Dedifferentiated amniotic fluid mesenchymal stem cell (primary cell): ENCODE results near the gene PTEN.
A peak's percentile ranks its signal among the peaks of the same experiment; 100 is the strongest.
"Not testable (repeated sequence)": the region's sequence is repeated elsewhere in the genome, so short reads cannot be mapped to it uniquely, and the experiment has no call there.

ENCODE experiments used
- DNase-seq: peaks from one replicate; pipeline ENCODE4 v3.0.0-alpha.2; 2016; ENCODE audit errors: extremely low spot score

Gene PTEN

GRCh38 chr10:87845624-87845998 lies 17.8 kb upstream of the PTEN start:
- DNase-seq, result no peak

- no peak for DNase-seq
These were observed 17.4 kb upstream of the PTEN start for GRCh38 chr10:87846023-87846422.

- DNase-seq, result not testable (repeated sequence)
These were observed 16.7 kb upstream of the PTEN start for GRCh38 chr10:87846711-87847110.

GRCh38 chr10:87847550-87847949 lies 15.9 kb upstream of the PTEN start:
- DNase-seq, result no peak

GRCh38 chr10:87849001-87849400 lies 14.4 kb upstream of the PTEN start:
- DNase-seq, result no peak

- DNase-seq, result peak; percentile 58
These were observed 12.7 kb upstream of the PTEN start for GRCh38 chr10:87850742-87851205.

- no peak for DNase-seq
These were observed 11.3 kb upstream of the PTEN start for GRCh38 chr10:87852089-87852488.

GRCh38 chr10:87855247-87855646 lies 8.2 kb upstream of the PTEN start:
- DNase-seq, result not testable (repeated sequence)

- DNase-seq, result not testable (repeated sequence)
These were observed 7.8 kb upstream of the PTEN start for GRCh38 chr10:87855665-87856064.

- DNase-seq, result peak; percentile 74
These were observed 3.1 kb upstream of the PTEN start for GRCh38 chr10:87860156-87860795.

GRCh38 chr10:87860816-87861403 lies 2.5 kb upstream of the PTEN start:
- no peak for DNase-seq

GRCh38 chr10:87861566-87861952 lies 1.9 kb upstream of the PTEN start:
- peak; percentile 45 for DNase-seq

- peak; percentile 92 for DNase-seq
These were observed 1.3 kb upstream of the PTEN start for GRCh38 chr10:87861953-87862678.

GRCh38 chr10:87862679-87863052 lies 759 bp upstream of the PTEN start:
- DNase-seq, result peak; percentile 34

- not testable (repeated sequence) for DNase-seq
These were observed 598 bp downstream of the PTEN start for GRCh38 chr10:87863951-87864495.

- no peak for DNase-seq
These were observed 1.2 kb downstream of the PTEN start for GRCh38 chr10:87864496-87865059.

GRCh38 chr10:87865241-87865881 lies 1.9 kb downstream of the PTEN start:
- DNase-seq, result no peak

- DNase-seq, result no peak
These were observed 3.1 kb downstream of the PTEN start for GRCh38 chr10:87866412-87866974.

GRCh38 chr10:87867453-87867852 lies 4.0 kb downstream of the PTEN start:
- DNase-seq, result no peak

GRCh38 chr10:87868277-87868676 lies 4.9 kb downstream of the PTEN start:
- no peak for DNase-seq

GRCh38 chr10:87869139-87869538 lies 5.7 kb downstream of the PTEN start:
- not testable (repeated sequence) for DNase-seq
